AG08395 (cell line): Measurements from ENCODE around the gene CDK16.
A peak's percentile ranks its signal among the peaks of the same experiment; 100 is the strongest.

Source experiments
- DNase-seq: peaks from one replicate; pipeline ENCODE4 v3.0.0; 2012; ENCODE audit warnings: mixed read lengths, low spot score

The CDK16 gene

DNA sequence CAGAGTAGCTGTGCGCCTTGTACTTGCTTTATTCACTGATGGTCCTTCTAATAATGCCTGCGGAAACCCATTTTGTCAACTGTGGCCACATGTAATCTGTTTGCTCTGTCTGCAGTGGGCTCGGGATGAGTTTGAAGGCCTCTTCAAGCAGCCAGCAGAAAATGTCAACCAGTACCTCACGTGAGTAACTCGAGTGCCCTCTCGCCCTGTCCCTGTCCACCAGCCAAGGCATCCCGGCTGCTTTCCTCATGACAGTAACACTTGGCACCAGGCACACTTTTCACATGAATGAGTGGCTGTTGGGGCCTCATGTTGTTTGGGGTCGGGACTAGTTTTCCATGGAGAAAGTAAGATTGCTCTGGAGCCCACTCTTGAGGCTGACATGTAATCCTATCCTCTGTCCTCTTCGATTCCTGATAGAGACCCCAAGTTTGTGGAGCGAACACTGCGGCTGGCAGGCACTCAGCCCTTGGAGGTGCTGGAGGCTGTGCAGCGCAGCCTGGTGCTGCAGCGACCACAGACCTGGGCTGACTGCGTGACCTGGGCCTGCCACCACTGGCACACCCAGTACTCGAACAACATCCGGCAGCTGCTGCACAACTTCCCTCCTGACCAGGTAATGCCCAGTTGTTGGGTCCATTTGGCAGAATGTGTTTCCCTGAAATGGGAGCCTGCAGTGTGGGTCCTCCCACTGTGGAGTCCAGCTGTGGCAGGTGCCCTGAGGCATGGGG, 8.8 kb upstream of the CDK16 start:
- no peak for DNase-seq

DNA sequence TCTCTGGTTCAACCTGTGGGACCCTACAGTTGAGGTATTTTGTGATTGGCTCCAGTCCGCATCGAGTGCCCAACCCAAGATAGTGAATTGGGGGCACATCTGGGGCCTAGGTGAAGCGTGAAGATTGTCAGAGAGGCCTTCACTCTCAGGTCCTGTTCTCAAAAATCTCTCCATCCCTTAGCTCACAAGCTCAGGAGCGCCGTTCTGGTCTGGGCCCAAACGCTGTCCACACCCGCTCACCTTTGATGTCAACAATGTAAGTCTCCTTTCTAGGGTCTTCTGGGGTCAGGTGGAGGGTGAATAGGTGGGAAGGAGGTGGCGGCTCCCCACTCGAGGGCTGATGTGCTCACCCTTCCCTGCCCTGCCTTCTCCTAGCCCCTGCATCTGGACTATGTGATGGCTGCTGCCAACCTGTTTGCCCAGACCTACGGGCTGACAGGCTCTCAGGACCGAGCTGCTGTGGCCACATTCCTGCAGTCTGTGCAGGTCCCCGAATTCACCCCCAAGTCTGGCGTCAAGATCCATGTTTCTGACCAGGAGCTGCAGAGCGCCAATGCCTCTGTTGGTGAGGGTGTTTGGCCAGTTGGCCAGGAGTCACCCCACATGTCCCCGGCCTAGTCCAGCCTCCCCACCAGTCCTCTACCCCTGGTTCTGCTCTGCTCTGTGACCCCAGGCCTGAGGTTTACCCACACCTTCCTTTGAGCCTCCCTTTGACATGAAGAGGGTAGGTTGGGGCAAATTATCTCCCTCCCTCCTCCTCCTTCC, 7.6 kb upstream of the CDK16 start:
- DNase-seq, result no peak

DNA sequence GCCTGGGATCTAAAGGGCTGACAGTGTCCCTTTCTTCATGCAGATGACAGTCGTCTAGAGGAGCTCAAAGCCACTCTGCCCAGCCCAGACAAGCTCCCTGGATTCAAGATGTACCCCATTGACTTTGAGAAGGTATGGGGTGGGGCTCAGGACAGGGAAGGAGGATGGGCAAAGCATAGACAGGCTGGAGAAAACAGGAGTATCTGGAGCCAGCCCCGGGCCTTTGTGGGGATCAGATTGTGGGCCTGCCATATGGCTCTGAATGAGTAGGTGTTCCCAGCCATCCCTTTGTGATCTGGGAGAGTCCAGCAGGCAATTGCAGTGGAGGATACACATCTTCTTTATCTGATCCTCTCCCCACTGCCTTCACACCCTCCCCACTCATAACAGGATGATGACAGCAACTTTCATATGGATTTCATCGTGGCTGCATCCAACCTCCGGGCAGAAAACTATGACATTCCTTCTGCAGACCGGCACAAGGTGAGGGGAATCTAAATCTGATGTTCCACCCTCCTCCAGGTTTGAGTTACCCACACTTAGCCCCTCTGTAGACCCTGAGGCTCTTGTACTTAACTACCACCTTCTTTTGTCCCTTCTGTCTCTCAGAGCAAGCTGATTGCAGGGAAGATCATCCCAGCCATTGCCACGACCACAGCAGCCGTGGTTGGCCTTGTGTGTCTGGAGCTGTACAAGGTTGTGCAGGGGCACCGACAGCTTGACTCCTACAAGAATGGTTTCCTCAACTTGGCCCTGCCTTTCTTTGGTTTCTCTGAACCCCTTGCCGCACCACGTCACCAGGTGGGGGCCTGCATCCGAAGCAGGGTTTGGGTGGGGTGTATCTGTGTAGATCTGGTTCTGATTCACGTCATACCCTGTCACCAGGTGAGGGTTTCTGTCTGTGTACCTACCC, 5.8 kb upstream of the CDK16 start:
- DNase-seq, result no peak

DNA sequence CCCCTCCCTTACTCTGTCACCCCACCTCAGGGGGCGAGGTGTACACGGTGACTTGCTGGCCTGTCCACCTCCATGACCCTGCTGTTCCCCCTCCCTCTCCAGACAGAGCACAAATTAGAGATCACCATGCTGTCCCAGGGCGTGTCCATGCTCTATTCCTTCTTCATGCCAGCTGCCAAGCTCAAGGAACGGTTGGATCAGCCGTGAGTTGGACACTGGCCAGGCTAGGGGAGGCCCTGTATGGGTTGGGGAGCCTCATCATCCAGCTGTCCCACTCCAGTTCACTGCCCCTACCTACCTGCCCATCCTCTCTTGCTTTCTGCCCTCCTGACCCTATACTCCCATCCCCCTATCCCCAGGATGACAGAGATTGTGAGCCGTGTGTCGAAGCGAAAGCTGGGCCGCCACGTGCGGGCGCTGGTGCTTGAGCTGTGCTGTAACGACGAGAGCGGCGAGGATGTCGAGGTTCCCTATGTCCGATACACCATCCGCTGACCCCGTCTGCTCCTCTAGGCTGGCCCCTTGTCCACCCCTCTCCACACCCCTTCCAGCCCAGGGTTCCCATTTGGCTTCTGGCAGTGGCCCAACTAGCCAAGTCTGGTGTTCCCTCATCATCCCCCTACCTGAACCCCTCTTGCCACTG, 3.9 kb upstream of the CDK16 start:
- no peak for DNase-seq

DNA sequence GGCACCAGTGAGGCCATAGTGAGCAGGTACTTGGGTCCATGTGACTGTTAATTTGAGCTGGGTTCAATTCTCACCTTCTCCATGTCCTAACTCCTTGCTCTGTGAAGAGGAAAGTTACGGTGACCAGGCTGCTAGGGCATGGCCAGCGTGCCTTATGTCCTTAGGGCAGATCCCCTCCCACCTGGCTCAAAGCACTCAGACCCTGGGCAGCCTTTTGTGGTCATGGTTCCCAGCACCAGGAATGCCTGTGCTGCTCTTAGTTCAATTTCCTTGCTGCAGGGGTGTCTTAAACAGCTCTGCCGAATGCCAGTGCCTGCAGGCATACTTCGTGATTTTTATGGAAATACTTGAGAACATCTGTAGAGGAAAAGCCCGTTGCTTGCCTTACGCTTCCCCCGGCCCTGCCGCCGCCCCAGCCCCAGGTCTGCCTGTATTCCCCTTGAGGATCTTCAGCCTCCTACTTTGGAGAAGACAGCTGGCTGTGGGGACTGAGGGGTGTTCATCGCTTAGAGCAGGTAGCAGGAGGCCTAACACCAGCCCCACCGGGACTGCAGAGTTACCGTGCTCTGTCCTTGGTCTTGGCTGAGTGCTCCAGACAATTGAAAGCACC, 3.1 kb upstream of the CDK16 start:
- DNase-seq, result no peak

GRCh38 chrX:47216393-47216925, 2.0 kb upstream of the CDK16 start:
- no peak for DNase-seq

DNA sequence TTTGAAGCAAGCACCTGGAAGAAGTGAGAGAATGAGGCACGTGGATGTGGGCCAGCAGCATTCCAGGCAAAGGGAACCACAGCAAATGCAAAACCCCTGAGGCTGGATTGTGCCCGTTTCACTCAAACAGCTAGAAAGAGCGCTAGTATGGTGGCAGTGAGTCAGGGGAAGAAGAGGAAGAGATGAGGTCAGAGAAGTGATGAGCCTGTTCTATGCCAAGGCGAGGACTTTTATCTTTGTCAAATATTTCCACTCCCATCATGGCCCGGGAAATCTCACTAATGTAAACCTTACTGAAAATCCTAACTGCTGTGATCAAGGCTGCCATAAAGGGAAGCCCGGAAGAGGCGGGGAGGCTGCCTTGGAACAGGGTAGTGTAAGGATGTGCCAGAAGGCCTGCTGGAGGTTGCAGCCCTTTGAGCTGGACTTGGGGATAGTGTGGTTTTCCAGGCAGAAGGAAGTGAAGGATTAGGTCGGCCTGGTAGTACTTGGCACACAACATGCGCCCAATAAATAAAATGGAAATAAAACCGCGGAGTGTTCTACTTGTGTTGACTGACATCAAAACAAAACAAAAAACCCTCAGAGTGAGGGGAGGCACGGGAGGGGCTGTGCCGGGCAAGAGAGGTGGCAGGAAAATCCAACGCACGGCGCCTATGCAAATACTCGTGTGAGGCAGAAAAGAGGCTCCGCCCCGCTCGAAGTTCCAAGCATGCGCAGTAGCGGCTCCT, 1.2 kb upstream of the CDK16 start:
- peak; percentile 42 for DNase-seq

GRCh38 chrX:47217852-47218279, 615 bp upstream of the CDK16 start:
- DNase-seq, result peak; percentile 99

- peak; percentile 31 for DNase-seq
These were observed 687 bp downstream of the CDK16 start for GRCh38 chrX:47218920-47219815.

- no peak for DNase-seq
These were observed 3.3 kb downstream of the CDK16 start for GRCh38 chrX:47221756-47222155.

- DNase-seq, result no peak
These were observed 4.4 kb downstream of the CDK16 start for GRCh38 chrX:47222751-47223350.

- no peak for DNase-seq
These were observed 5.2 kb downstream of the CDK16 start for GRCh38 chrX:47223476-47224250.

DNA sequence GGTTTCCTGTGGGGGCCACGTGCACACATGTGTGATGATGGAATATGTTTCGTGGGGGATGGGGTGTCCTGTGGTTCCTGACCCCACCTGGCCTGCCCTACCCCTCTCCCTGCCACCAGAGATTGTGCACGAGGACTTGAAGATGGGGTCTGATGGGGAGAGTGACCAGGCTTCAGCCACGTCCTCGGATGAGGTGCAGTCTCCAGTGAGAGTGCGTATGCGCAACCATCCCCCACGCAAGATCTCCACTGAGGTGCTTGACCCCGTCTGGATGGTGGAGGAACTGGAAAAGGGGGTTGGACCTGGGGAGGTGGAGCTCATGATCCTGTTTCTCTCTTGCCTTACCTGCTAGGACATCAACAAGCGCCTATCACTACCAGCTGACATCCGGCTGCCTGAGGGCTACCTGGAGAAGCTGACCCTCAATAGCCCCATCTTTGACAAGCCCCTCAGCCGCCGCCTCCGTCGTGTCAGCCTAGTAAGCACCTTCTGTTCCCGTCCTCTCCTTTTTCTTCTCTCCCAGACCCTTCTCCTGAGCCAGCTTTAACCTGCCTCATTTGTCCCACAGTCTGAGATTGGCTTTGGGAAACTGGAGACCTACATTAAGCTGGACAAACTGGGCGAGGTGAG, 5.9 kb downstream of the CDK16 start:
- DNase-seq, result no peak

- no peak for DNase-seq
These were observed 6.4 kb downstream of the CDK16 start for GRCh38 chrX:47224896-47225290.

GRCh38 chrX:47226071-47226470, 7.6 kb downstream of the CDK16 start:
- no peak for DNase-seq

GRCh38 chrX:47226531-47227333, 8.3 kb downstream of the CDK16 start:
- no peak for DNase-seq

DNA sequence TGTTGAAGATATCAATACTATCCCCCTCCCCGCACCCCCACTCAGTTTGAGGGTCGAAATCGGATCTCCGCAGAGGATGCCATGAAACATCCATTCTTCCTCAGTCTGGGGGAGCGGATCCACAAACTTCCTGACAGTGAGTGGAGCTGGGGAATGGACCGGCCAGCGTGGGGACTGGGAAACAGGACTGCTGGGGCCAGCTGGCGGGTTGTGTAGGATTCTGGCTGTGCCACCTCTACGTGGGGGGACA, 8.8 kb downstream of the CDK16 start:
- no peak for DNase-seq
